Measurements from ENCODE around the gene NRSN1. TPM values are rescaled to one million over a fixed set of nuclear protein-coding genes. Genes with fewer than 3 reads are reported as not detected.

Gene NRSN1
- total RNA-seq, 1 experiment from 2014 or later = not detected

GRCh38 chr6:24089736-24090135 lies 36.3 kb upstream of the NRSN1 start:
- intact Hi-C loops (cut with micrococcal nuclease) = no loop called here
- POLR2A ChIA-PET = no interaction called here
- CTCF ChIA-PET = no interaction called here
- no peak for TF ChIP-seq CTCF (IDR thresholded peaks at IDR 0.05; ENCODE audit: unreplicated experiment)
- DNase-seq (ENCODE audit: unreplicated experiment) = no peak
- H3K4me1 Mint-ChIP-seq (ENCODE audit: insufficient read depth, unreplicated experiment) = no peaks in the 10 kb centered on the region
- H3K27ac Mint-ChIP-seq (ENCODE audit: low read depth, unreplicated experiment) = no peak overlapping the region
- no peak overlapping the region for H3K4me3 Mint-ChIP-seq (ENCODE audit: unreplicated experiment)
- no peaks in the 10 kb centered on the region for H3K27me3 Mint-ChIP-seq (ENCODE audit: insufficient read depth, unreplicated experiment)
- H3K9me3 Mint-ChIP-seq (ENCODE audit: unreplicated experiment) = peaks cover 7% of the 10 kb centered on the region
- no peaks in the 10 kb centered on the region for H3K36me3 Mint-ChIP-seq (ENCODE audit: insufficient read depth, unreplicated experiment)
- no TSS peak for BruUV-seq (replicated peaks)

DNA sequence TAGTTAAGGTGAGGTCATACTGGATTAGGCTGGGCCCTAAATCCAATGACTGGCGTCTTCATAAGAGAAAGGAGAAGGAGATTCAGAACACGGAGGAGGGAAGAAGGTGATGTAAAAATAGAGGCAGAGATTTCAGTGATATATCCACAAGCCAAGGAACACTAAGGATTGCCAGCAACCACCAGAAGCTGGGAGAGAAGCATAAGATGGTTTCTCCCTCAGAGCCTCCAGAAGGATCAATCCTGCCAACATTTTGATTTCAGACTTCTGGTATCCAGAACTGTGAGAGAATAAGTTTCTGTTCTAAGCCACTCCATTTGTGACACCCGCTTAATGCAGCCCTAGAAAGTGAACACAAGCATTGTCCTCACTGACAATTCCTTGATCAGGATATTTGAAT lies 33.6 kb upstream of the NRSN1 start:
- Mint-ChIP-seq H3K27ac (ENCODE audit: low read depth, unreplicated experiment) (no peak overlapping the region), H3K9me3 (ENCODE audit: unreplicated experiment) (peaks cover 7% of the 10 kb centered on the region), H3K36me3 (ENCODE audit: insufficient read depth, unreplicated experiment) (no peaks in the 10 kb centered on the region), H3K4me3 (ENCODE audit: unreplicated experiment) (no peak overlapping the region), H3K27me3 (ENCODE audit: insufficient read depth, unreplicated experiment) (peaks cover 11% of the 10 kb centered on the region), H3K4me1 (ENCODE audit: insufficient read depth, unreplicated experiment) (no peaks in the 10 kb centered on the region)
- BruUV-seq (replicated peaks) = no TSS peak
- intact Hi-C loops (cut with micrococcal nuclease) = no loop called here
- DNase-seq (ENCODE audit: unreplicated experiment) = no peak
- ChIA-PET POLR2A (no interaction called here), CTCF (no interaction called here)
- no peak for TF ChIP-seq CTCF (IDR thresholded peaks at IDR 0.05; ENCODE audit: unreplicated experiment)

GRCh38 chr6:24093381-24093780 lies 32.6 kb upstream of the NRSN1 start:
- ChIA-PET CTCF (interaction anchor here (0.7 kb wide), 1 partner anchor 33 kb away, joined by 5 read pairs; no protein-coding TSS in a partner anchor), POLR2A (no interaction called here)
- no TSS peak for BruUV-seq (replicated peaks)
- no peak for DNase-seq (ENCODE audit: unreplicated experiment)
- Mint-ChIP-seq H3K36me3 (ENCODE audit: insufficient read depth, unreplicated experiment) (no peaks in the 10 kb centered on the region), H3K27me3 (ENCODE audit: insufficient read depth, unreplicated experiment) (peaks cover 21% of the 10 kb centered on the region), H3K27ac (ENCODE audit: low read depth, unreplicated experiment) (no peak overlapping the region), H3K4me3 (ENCODE audit: unreplicated experiment) (no peak overlapping the region), H3K9me3 (ENCODE audit: unreplicated experiment) (peaks cover 7% of the 10 kb centered on the region), H3K4me1 (ENCODE audit: insufficient read depth, unreplicated experiment) (no peaks in the 10 kb centered on the region)
- no peak for TF ChIP-seq CTCF (IDR thresholded peaks at IDR 0.05; ENCODE audit: unreplicated experiment)
- intact Hi-C loops (cut with micrococcal nuclease) = no loop called here

- Mint-ChIP-seq H3K36me3 (ENCODE audit: insufficient read depth, unreplicated experiment) (no peaks in the 10 kb centered on the region), H3K4me1 (ENCODE audit: insufficient read depth, unreplicated experiment) (no peaks in the 10 kb centered on the region), H3K27ac (ENCODE audit: low read depth, unreplicated experiment) (no peak overlapping the region), H3K9me3 (ENCODE audit: unreplicated experiment) (no peaks in the 10 kb centered on the region), H3K27me3 (ENCODE audit: insufficient read depth, unreplicated experiment) (peaks cover 42% of the 10 kb centered on the region), H3K4me3 (ENCODE audit: unreplicated experiment) (no peak overlapping the region)
- BruUV-seq (replicated peaks) = no TSS peak
- CTCF ChIA-PET = no interaction called here
- POLR2A ChIA-PET = no interaction called here
- DNase-seq (ENCODE audit: unreplicated experiment) = no peak
- intact Hi-C loops (cut with micrococcal nuclease) = no loop called here
- TF ChIP-seq CTCF (IDR thresholded peaks at IDR 0.05; ENCODE audit: unreplicated experiment) = no peak
Observed at GRCh38 chr6:24099181-24099580, 26.8 kb upstream of the NRSN1 start.

All from MCF 10A (cell line).